ENCODE results near the gene RNF208.

DNA sequence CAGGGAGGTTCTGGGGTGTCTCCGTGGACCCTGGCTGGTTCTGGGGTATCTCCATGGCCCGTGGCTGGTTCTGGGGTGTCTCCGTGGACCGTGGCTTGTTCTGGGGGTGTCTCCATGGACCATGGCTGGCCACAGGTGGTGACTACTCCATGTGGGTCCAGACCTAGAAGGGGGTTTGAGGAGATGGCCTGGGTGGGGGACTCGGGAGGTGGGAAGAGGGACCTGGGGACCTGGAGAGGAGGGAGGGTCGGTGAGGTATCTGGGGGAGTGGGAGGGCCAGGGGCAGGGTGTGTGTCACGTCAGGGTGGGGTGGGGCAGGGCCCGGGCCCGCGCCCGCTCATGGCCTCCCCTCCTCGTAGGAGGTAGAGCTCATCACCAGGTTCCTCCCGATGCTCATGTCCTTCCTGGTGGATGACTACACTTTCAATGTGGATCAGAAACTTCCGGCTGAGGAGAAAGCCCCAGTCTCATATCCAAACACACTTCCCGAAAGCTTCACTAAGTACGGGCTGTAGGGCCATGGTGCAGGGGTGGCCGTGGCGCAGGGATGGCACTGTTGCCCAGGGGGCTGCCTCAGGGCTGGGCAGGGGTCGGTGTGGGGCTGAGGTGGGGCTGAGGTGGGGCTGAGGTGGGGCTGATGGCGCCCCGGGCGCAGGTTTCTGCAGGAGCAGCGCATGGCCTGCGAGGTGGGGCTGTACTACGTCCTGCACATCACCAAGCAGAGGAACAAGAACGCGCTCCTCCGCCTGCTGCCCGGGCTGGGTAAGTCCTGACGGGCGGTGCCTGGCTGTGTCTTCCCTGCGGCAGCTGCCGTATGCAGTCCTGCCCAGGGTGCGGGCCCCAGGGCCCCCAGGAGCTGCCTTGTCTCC is 44.8 kb upstream of the RNF208 start:
- TF ChIP-seq YY1 (tag by site-specific recombination; IDR thresholded peaks at IDR 0.05) = no peak
- no peak for TF ChIP-seq ZNF169 (tag by site-specific recombination; IDR thresholded peaks at IDR 0.05)
- TF ChIP-seq, protein P1, sequence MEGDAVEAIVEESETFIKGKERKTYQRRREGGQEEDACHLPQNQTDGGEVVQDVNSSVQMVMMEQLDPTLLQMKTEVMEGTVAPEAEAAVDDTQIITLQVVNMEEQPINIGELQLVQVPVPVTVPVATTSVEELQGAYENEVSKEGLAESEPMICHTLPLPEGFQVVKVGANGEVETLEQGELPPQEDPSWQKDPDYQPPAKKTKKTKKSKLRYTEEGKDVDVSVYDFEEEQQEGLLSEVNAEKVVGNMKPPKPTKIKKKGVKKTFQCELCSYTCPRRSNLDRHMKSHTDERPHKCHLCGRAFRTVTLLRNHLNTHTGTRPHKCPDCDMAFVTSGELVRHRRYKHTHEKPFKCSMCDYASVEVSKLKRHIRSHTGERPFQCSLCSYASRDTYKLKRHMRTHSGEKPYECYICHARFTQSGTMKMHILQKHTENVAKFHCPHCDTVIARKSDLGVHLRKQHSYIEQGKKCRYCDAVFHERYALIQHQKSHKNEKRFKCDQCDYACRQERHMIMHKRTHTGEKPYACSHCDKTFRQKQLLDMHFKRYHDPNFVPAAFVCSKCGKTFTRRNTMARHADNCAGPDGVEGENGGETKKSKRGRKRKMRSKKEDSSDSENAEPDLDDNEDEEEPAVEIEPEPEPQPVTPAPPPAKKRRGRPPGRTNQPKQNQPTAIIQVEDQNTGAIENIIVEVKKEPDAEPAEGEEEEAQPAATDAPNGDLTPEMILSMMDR (tag by site-specific recombination; IDR thresholded peaks at IDR 0.05) = no peak
- no peak for TF ChIP-seq PRDM1 (tag by site-specific recombination; IDR thresholded peaks at IDR 0.05)
- TF ChIP-seq ZNF76 (tag by site-specific recombination; IDR thresholded peaks at IDR 0.05; ENCODE audit: borderline replicate concordance, low read depth) = no peak
- TF ChIP-seq, protein P2, sequence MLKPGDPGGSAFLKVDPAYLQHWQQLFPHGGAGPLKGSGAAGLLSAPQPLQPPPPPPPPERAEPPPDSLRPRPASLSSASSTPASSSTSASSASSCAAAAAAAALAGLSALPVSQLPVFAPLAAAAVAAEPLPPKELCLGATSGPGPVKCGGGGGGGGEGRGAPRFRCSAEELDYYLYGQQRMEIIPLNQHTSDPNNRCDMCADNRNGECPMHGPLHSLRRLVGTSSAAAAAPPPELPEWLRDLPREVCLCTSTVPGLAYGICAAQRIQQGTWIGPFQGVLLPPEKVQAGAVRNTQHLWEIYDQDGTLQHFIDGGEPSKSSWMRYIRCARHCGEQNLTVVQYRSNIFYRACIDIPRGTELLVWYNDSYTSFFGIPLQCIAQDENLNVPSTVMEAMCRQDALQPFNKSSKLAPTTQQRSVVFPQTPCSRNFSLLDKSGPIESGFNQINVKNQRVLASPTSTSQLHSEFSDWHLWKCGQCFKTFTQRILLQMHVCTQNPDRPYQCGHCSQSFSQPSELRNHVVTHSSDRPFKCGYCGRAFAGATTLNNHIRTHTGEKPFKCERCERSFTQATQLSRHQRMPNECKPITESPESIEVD (tag by site-specific recombination; IDR thresholded peaks at IDR 0.05) = no peak
- TF ChIP-seq, protein P3, sequence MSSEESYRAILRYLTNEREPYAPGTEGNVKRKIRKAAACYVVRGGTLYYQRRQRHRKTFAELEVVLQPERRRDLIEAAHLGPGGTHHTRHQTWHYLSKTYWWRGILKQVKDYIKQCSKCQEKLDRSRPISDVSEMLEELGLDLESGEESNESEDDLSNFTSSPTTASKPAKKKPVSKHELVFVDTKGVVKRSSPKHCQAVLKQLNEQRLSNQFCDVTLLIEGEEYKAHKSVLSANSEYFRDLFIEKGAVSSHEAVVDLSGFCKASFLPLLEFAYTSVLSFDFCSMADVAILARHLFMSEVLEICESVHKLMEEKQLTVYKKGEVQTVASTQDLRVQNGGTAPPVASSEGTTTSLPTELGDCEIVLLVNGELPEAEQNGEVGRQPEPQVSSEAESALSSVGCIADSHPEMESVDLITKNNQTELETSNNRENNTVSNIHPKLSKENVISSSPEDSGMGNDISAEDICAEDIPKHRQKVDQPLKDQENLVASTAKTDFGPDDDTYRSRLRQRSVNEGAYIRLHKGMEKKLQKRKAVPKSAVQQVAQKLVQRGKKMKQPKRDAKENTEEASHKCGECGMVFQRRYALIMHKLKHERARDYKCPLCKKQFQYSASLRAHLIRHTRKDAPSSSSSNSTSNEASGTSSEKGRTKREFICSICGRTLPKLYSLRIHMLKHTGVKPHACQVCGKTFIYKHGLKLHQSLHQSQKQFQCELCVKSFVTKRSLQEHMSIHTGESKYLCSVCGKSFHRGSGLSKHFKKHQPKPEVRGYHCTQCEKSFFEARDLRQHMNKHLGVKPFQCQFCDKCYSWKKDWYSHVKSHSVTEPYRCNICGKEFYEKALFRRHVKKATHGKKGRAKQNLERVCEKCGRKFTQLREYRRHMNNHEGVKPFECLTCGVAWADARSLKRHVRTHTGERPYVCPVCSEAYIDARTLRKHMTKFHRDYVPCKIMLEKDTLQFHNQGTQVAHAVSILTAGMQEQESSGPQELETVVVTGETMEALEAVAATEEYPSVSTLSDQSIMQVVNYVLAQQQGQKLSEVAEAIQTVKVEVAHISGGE (tag by site-specific recombination; conservative IDR thresholded peaks at IDR 0.05; ENCODE audit: low read depth) = no peak
- TF ChIP-seq ZNF121 (tag by site-specific recombination; IDR thresholded peaks at IDR 0.05) = no peak
- TF ChIP-seq, protein P4, sequence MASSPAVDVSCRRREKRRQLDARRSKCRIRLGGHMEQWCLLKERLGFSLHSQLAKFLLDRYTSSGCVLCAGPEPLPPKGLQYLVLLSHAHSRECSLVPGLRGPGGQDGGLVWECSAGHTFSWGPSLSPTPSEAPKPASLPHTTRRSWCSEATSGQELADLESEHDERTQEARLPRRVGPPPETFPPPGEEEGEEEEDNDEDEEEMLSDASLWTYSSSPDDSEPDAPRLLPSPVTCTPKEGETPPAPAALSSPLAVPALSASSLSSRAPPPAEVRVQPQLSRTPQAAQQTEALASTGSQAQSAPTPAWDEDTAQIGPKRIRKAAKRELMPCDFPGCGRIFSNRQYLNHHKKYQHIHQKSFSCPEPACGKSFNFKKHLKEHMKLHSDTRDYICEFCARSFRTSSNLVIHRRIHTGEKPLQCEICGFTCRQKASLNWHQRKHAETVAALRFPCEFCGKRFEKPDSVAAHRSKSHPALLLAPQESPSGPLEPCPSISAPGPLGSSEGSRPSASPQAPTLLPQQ (tag by site-specific recombination; IDR thresholded peaks at IDR 0.05) = no peak
- TF ChIP-seq ZNF623 (tag by site-specific recombination; IDR thresholded peaks at IDR 0.05) = no peak
- TF ChIP-seq ZNF510 (tag by site-specific recombination; IDR thresholded peaks at IDR 0.05; ENCODE audit: insufficient replicate concordance) = no peak
- no peak for TF ChIP-seq ZNF529 (tag by site-specific recombination; IDR thresholded peaks at IDR 0.05; ENCODE audit: insufficient replicate concordance)
- no peak for TF ChIP-seq HOXC10 (CRISPR knock-in tag; IDR thresholded peaks at IDR 0.05)

All from HEK293 (cell line).